ENCODE data around the gene DNAH10.

DNAH10 gene

GRCh38 chr12:123794027-123794426 is 31.9 kb downstream of the DNAH10 start:
- no peak for FAIRE-seq

GRCh38 chr12:123798518-123798917 is 36.4 kb downstream of the DNAH10 start:
- FAIRE-seq = no peak

DNA sequence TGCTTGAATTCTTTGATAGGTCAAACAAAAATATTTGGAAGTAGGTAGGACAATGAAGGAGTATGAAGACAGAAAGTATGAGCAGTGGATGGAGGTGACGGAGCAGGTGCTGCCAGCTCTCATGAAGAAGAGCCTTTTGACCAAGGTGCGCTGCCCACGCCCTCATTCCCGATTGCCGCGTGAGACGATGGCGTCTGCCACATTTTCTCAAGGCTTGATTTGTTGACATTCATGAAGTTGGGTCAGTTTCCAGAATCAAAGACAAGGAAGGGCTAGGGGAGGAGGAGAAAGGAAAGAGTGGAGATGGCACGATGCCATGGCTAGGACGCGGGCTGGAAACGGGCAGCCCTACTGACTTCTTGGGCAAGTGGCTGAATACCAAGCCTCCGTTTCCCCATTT is 37.1 kb downstream of the DNAH10 start:
- no peak for FAIRE-seq

- FAIRE-seq = no peak
Measured at GRCh38 chr12:123801573-123802178, 39.6 kb downstream of the DNAH10 start.

GRCh38 chr12:123805173-123805572 is 43.1 kb downstream of the DNAH10 start:
- no peak for FAIRE-seq

DNA sequence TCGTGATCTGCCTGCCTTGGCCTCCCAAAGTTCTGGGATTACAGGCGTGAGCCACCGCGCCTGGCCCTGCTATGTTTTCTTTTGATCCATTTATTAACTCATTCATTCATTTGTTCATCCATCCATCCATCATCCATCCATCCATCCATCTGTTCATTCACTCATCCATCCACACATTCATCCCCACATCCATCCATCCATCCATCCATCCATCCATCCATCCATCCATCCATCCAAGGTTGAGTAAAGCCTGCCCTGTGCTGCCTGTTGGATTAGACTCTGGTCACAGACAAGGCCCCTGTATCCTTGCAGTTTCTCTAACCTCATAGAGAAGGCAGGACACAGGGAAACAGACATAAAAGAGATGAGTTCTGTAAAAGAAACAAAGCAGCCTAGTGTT is 44.9 kb downstream of the DNAH10 start:
- no peak for FAIRE-seq

- no peak for FAIRE-seq
Measured at GRCh38 chr12:123807670-123808069, 45.6 kb downstream of the DNAH10 start.

DNA sequence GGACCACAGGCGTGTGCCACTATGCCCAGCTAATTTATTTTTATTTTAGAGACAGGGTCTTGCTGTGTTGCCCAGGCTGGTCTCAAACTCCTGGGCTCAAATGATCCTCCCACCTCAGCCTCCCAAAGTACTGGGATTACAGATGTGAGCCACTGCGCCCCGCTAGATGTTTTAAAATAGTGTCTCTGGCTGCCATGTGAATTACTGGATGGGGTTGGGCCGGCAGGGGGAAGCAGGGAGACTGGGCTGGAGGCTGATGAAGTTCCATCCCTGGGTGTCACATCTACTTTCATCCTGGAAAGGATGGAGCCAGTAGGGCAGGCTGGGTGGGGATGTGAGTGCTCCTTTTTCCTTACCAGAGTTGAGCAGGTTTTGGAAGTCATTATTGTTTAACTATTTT is 46.1 kb downstream of the DNAH10 start:
- FAIRE-seq = no peak

GRCh38 chr12:123813349-123813748 is 51.2 kb downstream of the DNAH10 start:
- no peak for FAIRE-seq

- FAIRE-seq = no peak
Measured at GRCh38 chr12:123815968-123816367, 53.9 kb downstream of the DNAH10 start.

- no peak for FAIRE-seq
Measured at GRCh38 chr12:123816896-123817537, 54.9 kb downstream of the DNAH10 start.

DNA sequence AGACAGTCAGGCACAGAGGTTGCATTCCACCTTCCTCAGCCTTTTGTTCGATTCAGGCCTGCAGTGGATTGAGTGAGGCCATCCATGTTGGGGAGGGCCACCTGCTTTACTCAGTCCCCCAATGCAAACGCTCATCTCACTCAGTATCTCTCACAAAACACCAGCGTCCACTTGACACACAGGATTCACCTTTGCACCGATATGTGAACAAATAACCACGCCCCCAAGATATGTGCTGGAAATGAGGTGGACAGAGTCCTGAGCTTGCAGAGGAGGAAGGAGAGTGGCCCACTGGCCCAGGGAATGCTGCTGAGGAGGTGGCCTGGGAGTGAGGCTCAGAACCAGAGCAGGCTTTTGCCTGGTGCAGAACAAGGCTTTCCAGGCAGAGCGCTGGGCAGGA is 60.7 kb downstream of the DNAH10 start:
- no peak for FAIRE-seq

GRCh38 chr12:123828120-123828519 is 66.0 kb downstream of the DNAH10 start:
- no peak for FAIRE-seq

DNA sequence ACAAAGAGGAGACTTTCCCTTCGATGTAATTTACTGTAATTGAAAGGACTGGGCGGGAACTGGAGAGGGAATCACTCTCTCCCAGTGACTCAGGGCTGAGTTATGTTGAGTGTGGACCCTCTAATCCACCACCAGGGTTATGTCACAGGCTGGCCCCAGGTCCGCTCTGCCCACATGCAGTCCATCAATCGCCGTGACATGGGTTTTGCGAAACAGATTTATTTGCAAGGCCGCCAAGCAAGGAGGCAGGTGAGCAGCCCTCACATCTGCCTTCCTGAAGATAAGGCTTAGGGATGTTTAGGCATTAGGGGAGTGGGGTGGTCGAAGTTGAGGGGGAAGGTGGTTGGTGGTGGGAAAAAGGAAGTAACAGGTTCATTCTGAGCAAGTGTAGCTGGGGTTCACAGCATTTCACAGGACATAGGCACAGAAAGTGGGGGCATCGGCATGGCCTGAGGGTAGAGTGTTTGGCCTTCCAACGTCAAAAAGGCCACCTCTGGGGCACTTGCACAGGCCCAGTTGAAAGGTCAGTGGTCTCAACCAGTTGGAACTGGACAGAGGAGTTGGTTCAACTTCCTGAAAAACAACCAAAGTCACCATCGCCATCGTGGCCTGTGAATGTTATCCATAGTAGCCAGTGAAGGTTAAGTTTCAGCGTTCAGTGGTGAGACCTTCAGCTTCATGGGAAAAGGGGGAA is 66.9 kb downstream of the DNAH10 start:
- FAIRE-seq = no peak

DNA sequence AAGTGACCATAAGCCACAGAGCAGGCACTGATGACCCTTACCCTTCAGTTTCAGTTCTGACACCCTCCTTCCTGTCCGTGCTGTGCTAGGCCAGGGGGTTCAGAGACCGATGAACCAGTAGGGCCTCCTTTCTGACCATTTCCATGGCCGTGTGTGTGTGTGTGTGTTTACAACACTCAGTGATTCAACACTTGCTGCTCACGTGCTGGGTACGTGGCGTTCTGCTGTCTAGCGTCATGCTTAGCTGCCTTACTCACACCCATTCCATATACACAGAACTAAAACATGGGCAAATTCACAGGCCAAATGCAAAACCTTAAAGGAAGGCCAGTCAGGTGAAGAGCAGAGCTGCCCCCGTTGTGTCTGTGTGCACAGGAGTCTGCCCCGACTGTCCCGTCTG is 67.5 kb downstream of the DNAH10 start:
- no peak for FAIRE-seq

DNA sequence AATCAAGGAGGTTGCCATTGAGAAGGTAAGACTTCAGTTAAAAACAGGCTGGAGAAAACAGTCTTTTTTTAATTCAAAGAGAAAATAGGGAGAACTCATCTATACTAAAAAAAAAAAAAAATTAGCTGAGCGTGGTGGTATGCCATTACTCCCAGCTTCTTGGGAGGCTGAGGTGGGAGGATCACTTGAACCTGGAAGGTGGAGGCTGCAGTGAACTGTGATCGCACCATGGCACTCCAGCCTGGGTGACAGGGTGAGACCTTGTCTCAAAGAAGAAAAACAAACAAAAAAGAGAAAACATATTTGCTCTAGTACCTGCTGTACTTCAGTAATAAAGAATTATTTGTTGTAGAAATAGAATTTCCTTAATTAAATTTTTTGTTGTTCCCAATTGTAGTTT is 68.6 kb downstream of the DNAH10 start:
- no peak for FAIRE-seq

DNA sequence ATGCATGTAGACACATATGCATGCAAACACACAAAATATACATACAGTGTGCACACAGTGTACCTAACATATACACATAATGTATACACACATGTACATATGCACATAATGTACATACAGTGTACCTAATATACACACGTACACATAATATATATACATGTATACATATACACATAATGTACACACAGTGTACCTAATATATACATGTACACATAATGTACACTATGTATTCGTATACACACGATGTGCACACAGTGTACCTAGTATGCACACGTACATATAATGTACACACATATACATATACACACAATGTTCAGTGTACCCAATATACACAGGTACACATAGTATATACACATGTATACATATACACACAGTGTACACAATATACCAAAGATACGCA is 70.0 kb downstream of the DNAH10 start:
- FAIRE-seq = no peak

GRCh38 chr12:123833830-123834229 is 71.7 kb downstream of the DNAH10 start:
- FAIRE-seq = no peak

DNA sequence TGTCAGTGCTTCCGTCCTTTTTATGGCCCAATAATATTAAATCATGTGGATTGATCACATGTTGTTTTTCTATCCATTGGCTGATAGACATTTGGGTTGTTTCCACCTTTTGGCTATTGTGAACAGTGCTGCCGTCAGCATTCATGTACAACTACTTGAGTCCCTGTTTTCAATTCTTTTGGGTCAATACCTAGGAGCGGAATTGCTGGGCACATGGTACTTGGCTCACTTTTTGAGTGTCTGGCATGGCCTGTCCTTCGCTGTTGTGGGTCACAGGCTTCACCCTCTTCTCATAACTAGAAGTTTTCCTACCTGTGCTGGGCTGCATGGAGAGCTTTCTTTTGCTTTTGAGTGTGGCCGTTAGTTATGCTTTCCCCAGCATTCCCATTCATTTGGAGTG is 72.7 kb downstream of the DNAH10 start:
- FAIRE-seq = no peak

- no peak for FAIRE-seq
Measured at GRCh38 chr12:123836292-123836691, 74.2 kb downstream of the DNAH10 start.

- no peak for FAIRE-seq
Measured at GRCh38 chr12:123839826-123840225, 77.7 kb downstream of the DNAH10 start.

DNA sequence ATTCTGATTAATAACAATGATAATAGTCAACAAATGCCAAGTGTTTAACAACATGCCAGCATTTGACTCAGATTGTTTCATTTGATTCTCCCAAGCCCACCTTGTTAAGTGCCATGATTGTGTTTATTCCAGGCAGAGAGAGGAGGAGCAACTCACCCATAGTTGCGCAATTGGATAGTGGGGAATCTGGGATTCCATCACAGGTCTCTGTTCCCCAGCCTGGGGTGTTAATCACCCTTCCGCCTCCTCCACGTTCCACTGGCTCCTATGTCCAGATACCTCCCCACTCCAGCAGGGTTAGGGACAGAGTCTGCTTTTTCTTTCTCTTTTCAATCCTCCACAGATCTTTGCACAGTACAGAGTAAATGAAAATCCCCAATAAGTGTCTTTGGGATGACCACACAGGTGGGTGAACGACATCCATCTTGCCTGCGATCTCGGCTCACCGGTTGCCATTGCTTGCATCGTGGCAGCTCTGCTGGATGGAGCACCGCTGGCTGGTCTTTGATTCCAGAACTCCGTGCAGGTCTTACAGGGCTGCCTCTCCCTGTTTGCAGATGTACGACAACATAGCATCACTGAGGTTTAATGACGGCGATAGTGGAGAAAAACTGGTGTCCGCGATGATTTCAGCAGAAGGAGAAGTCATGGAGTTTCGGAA is 78.8 kb downstream of the DNAH10 start:
- FAIRE-seq = no peak

DNA sequence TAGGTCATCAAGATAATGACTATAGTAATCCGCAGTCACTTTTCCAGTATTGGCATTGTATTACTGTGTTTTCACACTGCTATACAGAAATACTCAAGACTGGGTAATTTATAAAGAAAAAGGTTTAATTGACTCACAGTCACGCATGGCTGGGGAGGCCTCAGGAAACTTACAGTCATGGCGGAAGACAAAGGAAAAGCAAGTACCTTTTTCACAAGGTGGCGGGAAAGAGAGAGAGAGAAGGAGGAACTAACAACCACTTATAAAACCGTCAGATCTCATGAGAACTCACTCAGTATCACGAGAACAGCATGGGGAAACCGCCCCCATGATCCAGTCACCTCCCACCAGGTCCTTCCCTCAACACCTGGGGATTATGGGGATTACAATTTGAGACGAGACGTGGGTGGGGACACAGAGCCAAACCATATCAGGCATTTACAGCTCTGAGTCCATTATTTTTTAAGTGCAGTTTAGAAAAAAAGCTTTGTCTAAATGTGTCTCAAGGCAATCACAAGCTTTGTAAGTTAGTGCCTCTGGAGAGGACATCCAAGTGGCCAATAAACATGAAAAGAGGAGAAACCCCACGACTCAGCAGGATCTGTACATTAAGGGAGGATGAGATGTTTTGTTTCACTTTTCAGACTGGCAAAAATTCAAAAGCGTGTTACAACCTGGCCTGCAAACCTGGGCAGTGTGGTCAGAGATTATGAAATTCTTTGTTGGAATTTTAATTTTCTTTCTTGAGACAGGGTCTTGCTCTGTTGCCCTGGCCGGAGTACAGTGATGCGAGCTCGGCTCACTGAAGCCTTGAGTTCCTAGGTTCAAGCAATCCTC is 82.0 kb downstream of the DNAH10 start:
- no peak for FAIRE-seq

All from islet of Langerhans (tissue), 1 donor.